ENCODE results near the gene IFT20.
A peak's percentile ranks its signal among the peaks of the same experiment; 100 is the strongest.

The IFT20 gene

GRCh38 chr17:28335201-28335958 is at the start of gene IFT20, which contains the start of gene TNFAIP1:
Gene IFT20 (minus strand): TSS chr17:28335472. CDS start chr17:28331985, 3,487 bp downstream.
Gene TNFAIP1 (plus strand): TSS chr17:28335761. CDS start chr17:28339522, 3,761 bp downstream.
- DNase-seq: peak; percentile 99
- TF ChIP-seq POLR2A (IDR thresholded peaks at IDR 0.05; ENCODE audit: low read length) (peak; percentile 67), GATA1 (IDR thresholded peaks at IDR 0.05; ENCODE audit: low read depth, low read length) (no peak)

DNA sequence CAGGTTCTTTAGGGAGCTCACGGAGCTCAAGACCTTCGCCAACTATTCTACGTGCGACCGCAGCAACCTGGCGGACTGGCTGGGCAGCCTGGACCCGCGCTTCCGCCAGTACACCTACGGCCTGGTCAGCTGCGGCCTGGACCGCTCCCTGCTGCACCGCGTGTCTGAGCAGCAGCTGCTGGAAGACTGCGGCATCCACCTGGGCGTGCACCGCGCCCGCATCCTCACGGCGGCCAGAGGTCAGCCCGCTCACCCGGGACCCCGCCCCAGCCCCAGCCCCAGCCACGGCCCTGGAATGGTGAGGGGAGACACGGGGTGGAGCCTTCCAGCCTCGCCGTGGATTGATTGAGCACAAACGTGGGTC is 49.7 kb upstream of the IFT20 start:
- DNase-seq: no peak
- no peak for TF ChIP-seq GATA1 (IDR thresholded peaks at IDR 0.05; ENCODE audit: low read depth, low read length)
- no peak for TF ChIP-seq POLR2A (IDR thresholded peaks at IDR 0.05; ENCODE audit: low read length)

DNA sequence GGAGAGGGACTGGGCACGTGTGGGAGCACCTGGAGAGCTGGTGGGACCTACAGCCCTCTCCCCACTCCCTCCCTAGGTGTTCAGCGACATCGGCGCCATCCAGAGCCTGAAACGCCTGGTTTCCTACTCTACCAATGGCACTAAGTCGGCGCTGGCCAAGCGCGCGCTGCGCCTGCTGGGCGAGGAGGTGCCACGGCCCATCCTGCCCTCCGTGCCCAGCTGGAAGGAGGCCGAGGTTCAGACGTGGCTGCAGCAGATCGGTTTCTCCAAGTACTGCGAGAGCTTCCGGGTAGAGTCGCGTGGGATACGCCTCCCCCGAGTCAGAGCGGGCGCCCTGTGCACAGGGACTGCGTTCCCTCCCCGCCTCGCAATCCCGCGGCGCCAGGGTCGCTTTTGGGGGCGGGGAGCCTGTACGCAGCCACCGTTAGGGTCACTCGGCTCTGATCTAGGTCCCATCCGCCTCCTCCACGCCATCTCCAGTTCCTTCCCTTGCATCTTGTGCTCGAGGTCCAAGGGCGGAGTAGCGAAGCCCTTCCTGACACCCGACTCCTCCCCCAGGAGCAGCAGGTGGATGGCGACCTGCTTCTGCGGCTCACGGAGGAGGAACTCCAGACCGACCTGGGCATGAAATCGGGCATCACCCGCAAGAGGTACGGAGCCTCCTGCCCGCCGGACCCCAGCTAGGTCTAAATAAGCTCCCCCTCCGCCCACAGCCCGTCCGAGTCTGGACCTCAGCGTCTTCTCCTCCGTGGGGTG is 49.2 kb upstream of the IFT20 start:
- DNase-seq: peak; percentile 27 to 53
- TF ChIP-seq POLR2A (IDR thresholded peaks at IDR 0.05; ENCODE audit: low read length) (peak; percentile 73), GATA1 (IDR thresholded peaks at IDR 0.05; ENCODE audit: low read depth, low read length) (no peak)

DNA sequence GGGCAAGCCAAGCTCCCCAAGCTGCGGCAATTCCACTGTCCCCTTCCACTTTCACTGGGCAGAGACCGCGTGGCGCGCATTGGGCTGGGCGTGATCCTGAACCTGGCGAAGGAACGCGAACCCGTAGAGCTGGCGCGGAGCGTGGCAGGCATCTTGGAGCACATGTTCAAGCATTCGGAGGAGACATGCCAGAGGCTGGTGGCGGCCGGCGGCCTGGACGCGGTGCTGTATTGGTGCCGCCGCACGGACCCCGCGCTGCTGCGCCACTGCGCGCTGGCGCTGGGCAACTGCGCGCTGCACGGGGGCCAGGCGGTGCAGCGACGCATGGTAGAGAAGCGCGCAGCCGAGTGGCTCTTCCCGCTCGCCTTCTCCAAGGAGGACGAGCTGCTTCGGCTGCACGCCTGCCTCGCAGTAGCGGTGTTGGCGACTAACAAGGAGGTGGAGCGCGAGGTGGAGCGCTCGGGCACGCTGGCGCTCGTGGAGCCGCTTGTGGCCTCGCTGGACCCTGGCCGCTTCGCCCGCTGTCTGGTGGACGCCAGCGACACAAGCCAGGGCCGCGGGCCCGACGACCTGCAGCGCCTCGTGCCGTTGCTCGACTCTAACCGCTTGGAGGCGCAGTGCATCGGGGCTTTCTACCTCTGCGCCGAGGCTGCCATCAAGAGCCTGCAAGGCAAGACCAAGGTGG is 46.0 kb upstream of the IFT20 start:
- DNase-seq: peak; percentile 49 to 65

DNA sequence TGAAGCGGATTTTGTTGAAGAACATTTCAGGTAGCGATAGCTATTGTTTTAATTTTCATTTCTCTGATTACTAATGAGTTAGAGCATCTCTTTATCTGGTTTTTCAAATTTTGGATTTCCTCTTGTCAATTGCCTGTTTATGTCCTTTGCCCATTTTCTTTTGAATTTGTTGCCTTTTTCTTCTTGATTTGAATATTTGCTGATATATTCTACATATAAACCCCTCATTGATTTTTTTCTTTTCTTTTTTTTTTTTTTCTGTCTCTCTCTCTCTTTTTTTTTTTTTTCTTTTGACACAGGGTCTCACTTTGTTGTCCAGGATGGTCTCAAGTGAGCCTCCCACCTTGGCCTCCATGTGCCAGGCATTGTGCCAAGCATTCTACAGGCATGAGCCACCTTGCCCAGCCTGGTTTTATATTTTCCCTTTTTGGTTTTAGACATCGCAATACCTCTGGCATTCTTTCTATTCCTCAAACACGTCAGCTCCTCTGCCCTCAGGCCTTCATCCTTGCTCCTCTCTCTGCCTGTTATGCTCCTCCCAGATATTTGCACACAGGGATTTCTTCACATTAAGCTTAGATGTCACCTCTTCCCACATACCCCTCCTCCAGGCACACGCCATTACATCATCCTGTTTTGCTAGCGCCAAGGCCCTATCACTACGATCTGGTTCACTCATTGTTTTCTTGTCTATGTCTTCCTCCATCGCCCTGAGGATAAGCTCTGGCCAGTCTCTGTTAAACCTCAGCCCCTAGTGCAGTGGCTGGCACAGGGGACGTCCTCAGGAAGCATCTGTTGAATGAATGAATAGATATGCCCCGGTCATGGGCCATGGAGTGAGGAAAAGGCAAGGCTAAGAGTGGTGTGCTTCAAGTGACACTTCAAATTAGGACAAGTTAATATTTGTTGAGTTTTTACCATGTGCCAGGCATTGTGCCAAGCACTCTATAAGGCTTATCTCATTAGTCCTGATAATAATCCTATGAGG is 44.8 kb upstream of the IFT20 start:
- no peak for DNase-seq
- TF ChIP-seq POLR2A (IDR thresholded peaks at IDR 0.05; ENCODE audit: low read length) (no peak), GATA1 (IDR thresholded peaks at IDR 0.05; ENCODE audit: low read depth, low read length) (no peak)

More for the DNA sequence above, 46.0 kb upstream of the IFT20 start:
- TF ChIP-seq POLR2A (IDR thresholded peaks at IDR 0.05; ENCODE audit: low read length) (no peak), GATA1 (IDR thresholded peaks at IDR 0.05; ENCODE audit: low read depth, low read length) (no peak)

- DNase-seq: no peak
- TF ChIP-seq GATA1 (IDR thresholded peaks at IDR 0.05; ENCODE audit: low read depth, low read length) (no peak), POLR2A (IDR thresholded peaks at IDR 0.05; ENCODE audit: low read length) (no peak)
Measured at GRCh38 chr17:28372945-28373274, 37.6 kb upstream of the IFT20 start.

DNA sequence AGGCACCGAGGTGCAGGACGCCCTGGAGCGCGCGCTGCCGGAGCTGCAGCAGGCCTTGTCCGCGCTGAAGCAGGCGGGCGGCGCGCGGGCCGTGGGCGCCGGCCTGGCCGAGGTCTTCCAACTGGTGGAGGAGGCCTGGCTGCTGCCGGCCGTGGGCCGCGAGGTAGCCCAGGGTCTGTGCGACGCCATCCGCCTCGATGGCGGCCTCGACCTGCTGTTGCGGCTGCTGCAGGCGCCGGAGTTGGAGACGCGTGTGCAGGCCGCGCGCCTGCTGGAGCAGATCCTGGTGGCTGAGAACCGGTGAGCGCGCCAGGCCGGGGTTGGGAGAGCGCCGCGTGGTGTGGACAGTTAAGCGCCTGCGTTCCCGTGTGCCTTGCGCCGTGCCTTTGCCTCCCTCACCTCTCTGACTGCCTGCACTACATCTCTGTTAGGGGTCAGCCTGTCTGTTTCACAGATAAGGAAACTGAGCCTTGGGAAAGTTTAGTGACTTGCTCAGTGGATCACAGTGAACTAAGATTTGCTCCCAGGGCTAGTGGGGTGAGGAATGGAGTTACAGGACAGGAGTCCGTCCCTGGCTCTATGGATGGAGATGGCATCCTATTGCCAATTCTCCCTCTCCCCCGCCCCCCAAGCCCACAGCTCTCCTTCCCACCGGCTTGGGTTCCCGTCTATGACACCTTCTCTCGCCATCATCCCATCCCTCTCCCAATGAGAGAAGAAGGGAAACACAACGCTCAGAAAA is 37.1 kb upstream of the IFT20 start:
- TF ChIP-seq POLR2A (IDR thresholded peaks at IDR 0.05; ENCODE audit: low read length): no peak
- TF ChIP-seq GATA1 (IDR thresholded peaks at IDR 0.05; ENCODE audit: low read depth, low read length): no peak
- DNase-seq: no peak

GRCh38 chr17:28371245-28372202 is 36.3 kb upstream of the IFT20 start, which contains the start of gene SARM1:
Gene SARM1 (plus strand): TSS chr17:28371694. CDS start chr17:28372033, 339 bp downstream.
- no peak for TF ChIP-seq GATA1 (IDR thresholded peaks at IDR 0.05; ENCODE audit: low read depth, low read length)
- no peak for TF ChIP-seq POLR2A (IDR thresholded peaks at IDR 0.05; ENCODE audit: low read length)
- DNase-seq: peak; percentile 49 to 58

- TF ChIP-seq POLR2A (IDR thresholded peaks at IDR 0.05; ENCODE audit: low read length): no peak
- TF ChIP-seq GATA1 (IDR thresholded peaks at IDR 0.05; ENCODE audit: low read depth, low read length): no peak
- DNase-seq: no peak
Measured at GRCh38 chr17:28370744-28371103, 35.5 kb upstream of the IFT20 start.

GRCh38 chr17:28370035-28370743 is 34.9 kb upstream of the IFT20 start, which contains the start of gene VTN:
Gene VTN (minus strand): TSS chr17:28370307. CDS start chr17:28370203, 104 bp downstream.
- TF ChIP-seq POLR2A (IDR thresholded peaks at IDR 0.05; ENCODE audit: low read length) (no peak), GATA1 (IDR thresholded peaks at IDR 0.05; ENCODE audit: low read depth, low read length) (no peak)
- peak; percentile 26 to 27 for DNase-seq

- TF ChIP-seq GATA1 (IDR thresholded peaks at IDR 0.05; ENCODE audit: low read depth, low read length): no peak
- TF ChIP-seq POLR2A (IDR thresholded peaks at IDR 0.05; ENCODE audit: low read length): no peak
- no peak for DNase-seq
Measured at GRCh38 chr17:28369684-28370034, 34.4 kb upstream of the IFT20 start.
